OCI-LY1 (cell line): Measurements from ENCODE around the gene ADAM12.

ENCODE experiments used
- CTCF ChIP-seq: fragments of 200-600 bp; sonication (generic), shearing (Covaris generic); IDR thresholded peaks from 2 replicates; pipeline ENCODE4 v1.5.1; 2017; ENCODE audit warnings: mild to moderate bottlenecking, antibody characterized with exemption, low read length, moderate library complexity, mixed read lengths
- EZH2 ChIP-seq: fragments of 200-600 bp; sonication (generic), shearing (Covaris generic); IDR thresholded peaks from 2 replicates; pipeline ENCODE4 v1.8.0; 2017; ENCODE audit warnings: borderline replicate concordance, mixed run types, mild to moderate bottlenecking, antibody characterized with exemption, low read length, moderate library complexity, mixed read lengths

GRCh38 chr10:125999694-126000093 lies 388.6 kb downstream of the ADAM12 start:
- TF ChIP-seq EZH2: no peak
- TF ChIP-seq CTCF: no peak
